ENCODE results near the gene RNF220.
"Not testable (repeated sequence)": the region's sequence is repeated elsewhere in the genome, so short reads cannot be mapped to it uniquely, and the experiment has no call there.

The RNF220 gene

DNA sequence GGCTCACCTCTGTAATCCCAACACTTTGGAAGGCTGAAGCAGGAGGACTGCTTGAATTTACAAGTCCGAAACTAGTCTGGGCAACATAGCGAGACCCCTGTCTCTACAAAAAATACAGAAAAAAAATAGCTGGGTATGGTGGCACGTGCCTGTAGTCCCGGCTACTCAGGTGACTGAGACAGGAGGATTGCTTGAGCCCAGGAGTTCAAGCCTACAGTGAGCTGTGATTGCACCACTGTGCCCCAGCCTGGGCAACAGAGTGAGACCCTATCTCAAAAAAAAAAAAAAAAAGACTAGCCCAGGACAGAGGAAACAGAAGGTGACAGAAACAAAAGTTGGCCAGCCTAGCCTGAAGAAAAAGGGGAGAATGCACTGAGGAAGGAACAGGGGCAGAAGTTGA lies 290.6 kb downstream of the RNF220 start:
- in situ Hi-C loops (cut with MboI; ENCODE audit: low sequenced_read_pairs) = no loop called here

DNA sequence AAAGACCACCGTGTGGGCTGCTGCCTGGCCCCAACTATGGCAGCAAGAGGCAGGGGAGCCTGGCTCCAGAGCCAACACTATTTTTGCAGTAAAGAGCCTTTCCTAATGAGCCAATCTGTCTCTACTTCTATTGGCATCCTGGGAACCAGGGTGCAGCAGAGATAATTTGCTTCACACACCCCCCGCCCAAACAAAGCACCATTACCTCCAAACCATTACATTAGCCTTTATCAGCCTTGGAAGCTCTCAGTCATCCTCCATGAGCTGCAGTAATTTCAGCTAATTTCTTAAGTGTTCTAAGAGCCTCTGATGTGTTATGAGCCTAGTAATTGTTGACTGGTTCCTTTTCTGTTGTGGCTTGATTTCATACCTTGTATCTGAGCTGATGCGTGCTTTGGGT lies 291.0 kb downstream of the RNF220 start:
- in situ Hi-C loops (cut with MboI; ENCODE audit: low sequenced_read_pairs) = no loop called here

DNA sequence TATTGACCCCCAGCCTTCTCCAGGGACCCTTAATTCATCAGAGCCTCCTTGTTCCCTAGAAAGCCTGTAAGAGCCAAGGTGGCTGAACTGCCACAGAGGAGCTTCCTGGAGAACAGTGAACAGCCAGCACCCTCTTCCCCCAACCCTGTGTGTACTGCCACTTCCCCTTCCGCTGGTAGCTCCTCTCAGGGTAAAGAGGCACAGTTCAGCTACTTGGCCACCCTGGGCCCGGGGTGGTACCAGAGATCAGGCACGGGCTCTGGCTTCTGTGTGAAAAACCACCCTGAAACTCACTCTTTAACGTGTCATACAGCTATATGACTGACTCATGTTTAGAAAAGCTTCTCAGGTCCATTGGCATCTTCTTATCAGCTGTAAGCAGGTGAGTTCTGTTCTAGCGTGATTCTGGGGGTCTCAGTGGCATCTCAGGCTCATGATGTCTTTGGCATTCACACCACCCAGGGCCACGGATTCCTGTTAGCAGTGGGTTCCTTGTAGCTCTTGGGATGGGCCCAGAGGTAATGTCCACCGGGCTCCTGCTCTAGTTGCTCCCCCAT lies 291.8 kb downstream of the RNF220 start:
- in situ Hi-C loops (cut with MboI; ENCODE audit: low sequenced_read_pairs) = no loop called here

DNA sequence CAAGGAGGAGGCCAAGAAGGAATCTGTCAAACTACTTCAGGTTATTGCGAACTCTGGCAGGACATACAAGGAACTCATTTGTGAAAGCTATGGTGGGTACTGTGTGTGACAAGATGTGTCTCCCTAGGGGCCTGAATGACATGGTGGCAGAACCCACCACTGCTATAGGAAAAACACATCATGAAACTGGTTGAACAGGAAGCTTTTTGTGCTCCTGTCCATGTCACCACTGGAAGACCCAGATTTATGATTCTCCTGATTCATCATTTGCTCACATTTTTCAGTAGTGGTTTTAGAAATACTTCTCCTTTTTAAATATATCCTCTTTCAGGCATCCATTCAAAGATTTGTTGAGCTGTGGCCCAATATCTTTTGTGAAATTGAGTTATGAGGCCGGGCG lies 293.1 kb downstream of the RNF220 start:
- in situ Hi-C loops (cut with MboI; ENCODE audit: low sequenced_read_pairs) = no loop called here

DNA sequence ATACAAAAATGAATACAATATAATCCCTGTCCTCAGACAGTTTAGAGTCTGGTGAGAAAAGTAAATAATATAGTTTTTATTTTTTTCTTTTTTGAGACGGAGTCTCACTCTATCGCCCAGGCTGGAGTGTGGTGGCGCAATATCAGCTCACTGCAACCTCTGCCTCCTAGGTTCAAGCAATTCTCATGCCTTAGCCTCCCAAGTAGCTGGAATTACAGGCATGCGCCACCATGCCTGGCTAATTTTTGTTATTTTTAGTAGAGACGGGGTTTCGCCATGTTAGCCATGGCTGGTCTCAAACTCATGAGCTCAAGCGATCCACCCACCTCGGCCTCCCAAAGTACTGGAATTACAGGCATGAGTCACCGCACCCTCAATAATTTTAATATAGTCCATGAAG lies 294.3 kb downstream of the RNF220 start:
- in situ Hi-C loops (cut with MboI; ENCODE audit: low sequenced_read_pairs) = not testable (repeated sequence)

DNA sequence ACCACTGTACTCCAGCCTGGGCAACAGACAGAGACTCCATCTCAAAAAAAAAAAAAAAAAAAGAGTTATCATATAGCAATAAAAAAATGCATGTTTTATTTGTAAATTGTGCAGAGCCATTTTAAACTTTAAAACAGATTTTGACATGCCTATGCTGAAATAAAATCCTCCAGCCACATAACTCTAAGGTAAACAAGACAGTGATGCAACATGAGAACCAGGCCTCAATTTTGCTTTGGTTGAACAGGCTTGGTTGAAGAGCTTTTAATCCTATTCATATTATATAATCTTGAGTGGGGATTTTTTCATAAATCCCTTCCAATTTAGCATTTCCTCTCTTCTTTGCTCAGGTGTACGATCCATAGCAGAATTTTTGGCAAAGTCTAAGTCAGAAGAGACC lies 295.5 kb downstream of the RNF220 start:
- in situ Hi-C loops (cut with MboI; ENCODE audit: low sequenced_read_pairs) = no loop called here

DNA sequence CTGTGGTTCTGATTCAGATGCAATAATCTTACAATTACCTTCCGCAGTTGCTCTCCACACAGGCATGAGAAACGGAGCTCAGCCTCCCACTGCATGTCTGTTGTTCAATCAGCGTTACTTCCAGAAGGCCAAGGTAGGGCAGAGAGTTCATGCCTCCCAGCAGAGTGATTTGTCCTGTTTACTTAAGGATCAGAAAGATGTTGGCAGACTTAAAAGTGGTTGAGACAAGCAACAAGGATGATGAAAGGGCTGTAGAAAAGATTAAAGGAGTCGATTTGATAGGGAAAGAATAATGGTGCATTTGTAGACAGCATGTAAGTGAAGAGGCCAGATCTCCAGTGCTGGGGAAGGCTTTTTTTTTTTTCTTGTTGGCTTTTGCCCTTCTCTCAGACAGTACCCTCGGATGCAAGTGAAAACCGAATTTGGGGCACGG lies 296.1 kb downstream of the RNF220 start:
- in situ Hi-C loops (cut with MboI; ENCODE audit: low sequenced_read_pairs) = no loop called here

Measured in hTERT RPE-1 (cell line).